Pericardium fibroblast (primary cell): ENCODE data around the gene JMJD7. TPM values are rescaled to one million over a fixed set of nuclear protein-coding genes. Genes with fewer than 3 reads are reported as not detected.

ENCODE experiments used
- total RNA-seq: library from RNA; depleted of rRNA; stranded (reverse); fragments of >200 nt; gene quantifications from 2 replicates; pipeline ENCODE4 v1.2.3, GENCODE V29; 2015

Gene JMJD7
- 3.3 and 4.6 TPM in 2 replicates for total RNA-seq

DNA sequence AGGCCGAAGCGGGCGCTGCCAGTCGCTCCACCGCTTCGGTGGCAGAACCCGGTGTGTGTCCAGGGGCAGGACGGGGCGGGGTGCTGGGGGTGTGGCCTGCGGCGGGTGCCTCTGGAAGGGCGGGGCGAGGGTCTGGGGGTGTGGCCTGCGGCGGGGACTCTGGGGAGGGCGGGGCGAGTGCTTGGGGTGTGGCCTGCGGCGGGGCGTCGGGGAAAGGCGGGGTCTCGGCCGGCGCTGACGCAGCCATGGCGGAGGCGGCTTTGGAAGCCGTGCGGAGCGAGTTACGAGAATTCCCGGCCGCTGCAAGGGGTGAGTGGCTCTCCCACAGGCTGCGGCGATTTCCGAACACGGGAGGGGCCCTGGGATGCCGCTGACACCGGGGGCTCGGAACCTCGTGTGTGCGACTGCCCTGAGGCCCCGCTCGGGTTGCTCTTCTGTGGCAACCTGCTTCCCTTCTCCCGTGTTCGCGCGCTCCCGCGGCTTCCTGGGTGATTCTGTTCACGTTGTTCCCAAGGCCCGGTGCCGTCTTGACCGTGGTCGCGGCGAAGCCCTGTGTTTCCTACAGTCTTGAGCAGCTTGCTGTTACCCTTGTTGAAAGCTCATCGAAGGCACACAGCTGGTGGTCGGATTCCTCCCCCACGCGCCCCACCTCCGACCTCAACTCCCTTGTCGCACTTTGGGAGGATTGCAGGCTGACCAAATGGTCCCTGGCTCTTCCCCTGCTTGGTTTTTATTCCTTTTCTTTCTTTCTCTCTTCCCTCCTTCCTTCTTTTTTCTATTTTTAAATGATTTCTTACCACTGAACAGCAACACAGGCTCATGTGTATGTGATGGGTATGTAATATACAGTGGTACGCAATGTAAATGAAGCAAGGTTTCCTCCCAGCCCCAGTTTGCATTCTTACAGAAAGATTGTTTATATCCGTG lies at the start of gene JMJD7:
Gene JMJD7 (plus strand): TSS at position 213 of the 927 bp plus-strand sequence. CDS start 33 bp downstream, at position 246.

DNA sequence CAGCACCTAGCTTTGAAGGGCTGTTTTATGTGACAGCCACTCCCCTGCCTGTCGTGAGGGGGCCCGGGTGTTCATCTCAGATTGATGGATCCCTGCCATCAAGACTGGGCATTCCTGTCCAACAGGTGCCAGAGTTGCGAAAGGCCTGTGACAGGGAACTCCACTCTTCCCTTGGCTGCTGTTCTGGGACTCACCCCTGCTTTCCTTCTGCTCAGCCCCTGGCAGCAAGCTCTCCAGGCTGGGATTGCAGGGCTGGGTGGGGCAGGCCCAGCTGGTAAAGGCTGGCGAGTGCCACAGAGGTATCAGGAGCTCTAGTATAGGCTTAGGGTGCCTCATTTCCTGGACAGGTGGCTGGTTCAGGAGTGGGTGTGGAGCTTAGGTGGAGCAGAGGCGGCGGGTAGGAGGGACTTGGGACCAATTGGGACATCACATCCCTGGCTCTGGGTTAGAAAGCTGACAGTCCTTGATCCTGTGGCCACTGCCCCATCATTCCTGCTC lies 10.6 kb downstream of the JMJD7 start, which contains the start of gene PLA2G4B:
Gene PLA2G4B (plus strand): TSS at position 448 of the 498 bp plus-strand sequence. CDS start 67 bp downstream, outside the sequence.

Other genes with a start within 250 kb of the JMJD7 start
- 11.3 and 14.2 TPM in 2 replicates for gene MGA, start 167.7 kb upstream of the JMJD7 start, total RNA-seq
- 4.4 and 5.2 TPM in 2 replicates for gene MAPKBP1, start 53.6 kb upstream of the JMJD7 start, total RNA-seq
- 0.47 and 3.4 TPM in 2 replicates for gene PLA2G4B, start 10.8 kb downstream of the JMJD7 start, total RNA-seq
- under 0.01 TPM in 1 of 2 replicates, not detected in the other for gene SPTBN5, start 66.0 kb downstream of the JMJD7 start, total RNA-seq
- gene EHD4, start 144.5 kb downstream of the JMJD7 start, total RNA-seq: 4.0 and 6.9 TPM in 2 replicates
- gene PLA2G4E, start 192.9 kb downstream of the JMJD7 start, total RNA-seq: not detected in 2 replicates